Fibroblast of gingiva (primary cell): ENCODE measurements around the gene TMEM219.
A peak's percentile ranks its signal among the peaks of the same experiment; 100 is the strongest.

Experiments used
- DNase-seq: peaks from one replicate; pipeline ENCODE4 v3.0.0-alpha.2; 2011; ENCODE audit warnings: low read depth

TMEM219 gene

DNA sequence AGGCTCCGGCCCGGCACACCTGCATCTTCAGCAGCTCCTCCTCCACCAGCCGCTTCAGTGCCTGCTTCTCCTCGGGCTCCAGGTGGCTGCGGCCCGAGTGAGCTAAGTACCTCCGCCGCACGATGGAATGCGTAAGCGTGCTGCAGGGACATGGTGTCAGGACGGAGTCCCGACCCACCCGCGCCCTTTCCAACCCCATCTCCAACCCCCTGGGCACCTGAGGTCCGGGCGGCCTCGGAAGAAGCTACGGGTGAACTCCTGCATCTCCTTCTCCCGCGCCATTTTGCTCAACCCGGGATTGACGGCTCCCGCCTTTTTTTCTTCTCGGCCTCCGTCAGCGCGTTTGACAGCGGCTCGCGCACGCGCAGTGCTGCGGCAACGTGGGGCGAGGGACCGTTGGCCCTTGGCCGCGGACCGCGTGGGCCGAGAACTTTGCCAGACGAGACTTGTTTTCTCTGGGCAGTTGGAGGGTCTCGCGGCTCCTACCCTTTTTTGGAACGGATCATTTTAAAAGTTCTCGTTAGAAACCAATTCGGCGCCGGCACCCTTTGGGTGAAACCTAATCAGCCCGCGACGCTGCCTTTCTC is 33.5 kb downstream of the TMEM219 start, which contains the start of gene HIRIP3:
Gene HIRIP3, minus strand, starts transcription at position 294 of the 587 bp plus-strand sequence. Its CDS starts 12 bp downstream, at position 282.
- DNase-seq = peak; percentile 67

- peak; percentile 93 for DNase-seq
Observed at GRCh38 chr16:29995911-29996765, 34.3 kb downstream of the TMEM219 start, which contains the start of gene INO80E. Gene INO80E (plus strand): TSS chr16:29996241. CDS start chr16:29996311, 70 bp downstream.

DNA sequence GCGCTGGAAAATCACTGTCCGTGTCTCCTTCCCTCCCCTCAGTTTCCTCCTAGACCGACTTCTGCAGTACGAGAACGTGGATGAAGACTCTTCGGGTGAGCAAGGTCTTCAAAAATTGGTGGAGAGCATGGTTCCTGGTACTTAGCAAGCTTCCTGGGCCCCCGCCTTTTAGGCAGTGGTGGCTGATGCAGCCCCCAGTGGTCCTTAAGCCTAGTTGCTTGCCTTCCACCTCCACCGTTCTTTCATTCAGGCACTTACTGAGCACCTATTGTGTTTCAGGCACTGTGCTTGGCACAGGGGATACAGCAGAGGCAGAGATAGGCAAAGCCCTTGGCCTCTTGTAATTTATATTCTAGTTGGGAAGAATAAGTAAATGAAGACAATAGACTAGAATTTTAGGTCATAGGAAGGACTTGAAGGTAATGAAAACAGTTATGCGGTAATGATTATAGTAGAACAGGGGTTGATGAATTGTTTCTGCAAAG is 34.9 kb downstream of the TMEM219 start:
- no peak for DNase-seq

DNA sequence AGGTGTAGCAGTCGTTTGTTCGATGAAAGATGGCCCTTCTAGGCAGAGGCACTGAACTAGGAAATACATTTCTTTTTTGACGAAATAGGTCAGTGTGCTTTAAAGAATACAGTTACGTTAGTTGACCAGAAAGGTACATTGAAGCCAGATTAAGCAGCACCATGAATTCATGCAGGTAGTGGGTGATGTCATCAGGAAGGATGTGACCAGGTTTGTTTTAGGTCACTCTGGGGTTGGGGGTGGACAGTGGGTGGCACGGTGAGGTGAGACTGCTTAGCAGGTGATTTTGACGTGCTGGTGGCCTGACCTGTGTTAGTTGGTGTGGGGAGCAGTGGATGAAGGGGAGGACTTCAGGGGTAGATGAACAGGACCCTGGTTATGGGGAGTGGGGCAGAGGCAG is 37.7 kb downstream of the TMEM219 start:
- no peak for DNase-seq

- no peak for DNase-seq
Observed at GRCh38 chr16:30000735-30001631, 39.1 kb downstream of the TMEM219 start.

GRCh38 chr16:30002614-30003346 is 40.9 kb downstream of the TMEM219 start:
- DNase-seq = no peak

DNA sequence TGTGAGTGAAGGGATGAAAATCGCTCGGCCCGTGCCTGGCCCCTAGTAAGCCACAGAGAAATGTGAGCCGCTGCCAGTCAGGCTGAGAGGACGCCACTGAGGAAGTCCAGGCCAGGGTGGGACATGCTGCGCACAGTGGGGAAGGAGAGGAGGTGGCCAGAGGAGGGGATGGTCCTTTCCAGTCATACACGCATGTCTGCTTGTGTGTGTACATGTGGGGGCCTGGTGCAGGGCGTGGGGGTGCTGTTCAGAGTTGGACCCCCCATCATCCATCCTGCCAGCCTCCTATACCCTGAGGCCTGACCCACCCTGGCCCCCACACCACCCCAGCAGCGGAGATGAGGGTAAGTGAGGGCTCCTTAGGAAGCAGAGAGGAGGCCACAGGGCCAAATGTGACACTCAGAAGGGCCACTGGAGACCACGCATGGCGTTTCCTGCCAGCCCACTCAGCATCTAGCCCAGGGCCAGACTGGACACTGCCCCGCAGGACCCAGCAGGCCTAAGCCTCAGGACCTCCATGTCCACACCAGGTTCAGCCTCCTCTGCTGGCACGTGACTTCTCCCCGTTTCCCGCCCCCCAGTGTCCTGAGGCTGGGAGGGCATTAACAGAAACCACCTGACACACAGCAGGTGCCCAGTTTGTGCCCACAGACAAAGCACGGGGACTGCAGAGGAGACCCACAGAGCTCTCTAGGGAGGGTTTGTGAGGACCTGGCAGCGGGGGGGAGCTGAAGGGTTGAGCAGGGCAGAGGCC is 42.0 kb downstream of the TMEM219 start:
- DNase-seq = no peak

DNA sequence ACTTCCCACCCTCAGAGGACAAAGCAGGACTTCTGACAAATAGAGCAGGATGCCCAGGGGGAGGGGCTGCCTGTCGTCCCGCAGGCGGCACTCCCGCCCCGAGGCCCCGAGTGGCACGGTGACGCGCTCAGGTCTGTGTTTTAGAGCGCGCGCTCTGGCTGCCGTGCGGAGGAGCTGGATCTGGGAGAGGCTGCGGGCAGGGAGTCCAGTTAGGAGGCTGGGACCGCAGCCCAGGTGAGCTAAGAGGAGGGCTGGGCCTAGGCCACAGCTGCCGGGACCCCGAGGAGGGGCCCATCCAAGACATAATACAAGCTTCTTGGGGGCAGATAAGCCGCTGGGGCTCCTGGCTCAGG is 42.5 kb downstream of the TMEM219 start:
- no peak for DNase-seq

- DNase-seq = no peak
Observed at GRCh38 chr16:30004811-30005242, 42.9 kb downstream of the TMEM219 start.

DNA sequence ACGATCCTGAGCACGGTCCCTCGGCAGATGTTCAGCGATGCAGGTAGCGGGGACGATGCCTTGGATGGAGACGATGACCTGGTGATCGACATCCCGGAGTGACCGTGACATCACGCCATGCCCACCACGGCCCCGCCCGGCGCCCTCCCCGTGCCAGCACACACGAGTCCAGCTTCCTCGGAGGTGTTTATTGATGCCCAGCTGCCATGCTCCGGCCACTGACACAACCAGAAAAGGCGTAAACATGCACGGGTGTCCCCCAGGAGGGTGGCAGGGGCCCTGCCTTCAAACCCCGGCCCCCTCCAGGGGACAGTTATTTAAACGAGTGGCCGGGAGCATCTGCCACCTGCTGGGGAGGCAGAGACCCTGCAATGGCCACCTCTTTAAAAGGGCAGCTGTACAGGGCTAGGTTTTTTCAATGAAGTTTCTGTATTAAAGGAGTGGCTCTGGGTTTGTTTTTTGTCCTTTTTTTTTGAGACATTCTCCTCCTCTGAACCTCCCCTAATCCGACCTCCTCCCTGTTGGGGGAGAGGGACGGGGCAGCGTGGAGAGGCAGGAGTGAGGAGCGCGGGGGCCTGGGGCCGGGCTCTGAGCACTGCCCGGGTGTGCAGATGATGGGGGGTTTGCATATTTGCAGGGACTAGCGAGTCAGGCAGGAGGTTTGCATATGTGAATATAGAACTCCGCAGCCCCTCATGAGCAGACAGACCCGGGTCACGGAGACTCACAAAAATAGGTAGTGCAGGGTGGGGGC is 43.6 kb downstream of the TMEM219 start:
- peak; percentile 22 for DNase-seq

- DNase-seq = no peak
Observed at GRCh38 chr16:30006095-30006473, 44.2 kb downstream of the TMEM219 start.

GRCh38 chr16:30006659-30007377 is 44.9 kb downstream of the TMEM219 start:
- DNase-seq = no peak

GRCh38 chr16:30007378-30007895 is 45.6 kb downstream of the TMEM219 start:
- no peak for DNase-seq

- no peak for DNase-seq
Observed at GRCh38 chr16:30009085-30009862, 47.4 kb downstream of the TMEM219 start.

- no peak for DNase-seq
Observed at GRCh38 chr16:30009990-30010843, 48.3 kb downstream of the TMEM219 start.

DNA sequence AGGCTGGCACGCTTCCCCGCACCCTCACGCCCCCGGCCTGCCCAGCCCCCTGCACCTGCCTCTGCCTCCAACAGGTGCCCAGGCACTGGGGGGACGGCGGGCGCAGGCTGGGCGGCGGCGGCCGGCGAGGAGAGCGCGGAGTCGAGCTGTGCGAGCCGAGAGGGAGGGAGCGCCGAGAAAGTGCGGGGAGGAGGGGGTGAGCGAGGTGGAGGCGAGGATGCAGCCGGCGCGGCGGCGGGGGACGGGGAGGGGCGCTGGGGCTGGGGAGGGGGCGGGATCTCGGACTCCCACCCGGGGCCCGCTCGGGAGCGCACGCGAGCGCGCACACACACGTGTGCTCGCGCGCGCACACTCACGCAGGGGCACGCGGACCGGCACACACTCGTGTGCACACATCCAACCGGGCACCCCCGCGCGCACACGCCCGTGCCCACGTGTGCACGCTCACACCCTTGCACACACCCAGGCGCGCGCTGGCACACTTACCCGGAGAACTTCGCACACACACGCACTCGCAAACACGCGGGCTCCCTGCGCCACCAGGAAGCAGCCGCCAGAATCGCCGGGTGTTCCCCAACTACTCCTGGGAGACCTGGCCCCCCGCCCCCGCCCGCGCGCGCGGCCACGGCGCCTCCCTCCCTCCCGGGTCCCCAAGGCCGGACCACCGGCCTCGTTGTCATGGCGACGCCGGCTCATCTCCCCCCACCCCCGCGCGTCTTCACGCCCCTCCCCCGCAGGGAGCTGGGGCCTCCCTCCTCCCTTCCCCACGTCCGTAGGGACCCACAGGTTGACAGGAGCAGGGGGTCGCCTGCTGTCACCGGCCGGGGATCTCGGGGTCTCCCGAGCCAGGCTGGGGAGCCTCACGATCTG is 49.2 kb downstream of the TMEM219 start, which contains the start of gene DOC2A:
Gene DOC2A, minus strand, starts transcription at position 184 of the 870 bp plus-strand sequence. CDS start 805 bp downstream, outside the sequence.
- no peak for DNase-seq
